IgD-negative memory B cell (primary cell): ENCODE results near the gene CLCF1. TPM values are rescaled to one million over a fixed set of nuclear protein-coding genes. Genes with fewer than 3 reads are reported as not detected.

Experiments
- H3K27ac Mint-ChIP-seq, 3 donors: one replicate each; pipeline ENCODE4 v1.8.0; 2020 to 2022; ENCODE audit warnings: mild to moderate bottlenecking in 3 of 3, mixed read lengths in 3 of 3, moderate library complexity in 1 of 3
- H3K27me3 Mint-ChIP-seq: one replicate; pipeline ENCODE4 v1.8.0; 2021; ENCODE audit warnings: mixed read lengths
- H3K36me3 Mint-ChIP-seq: one replicate; pipeline ENCODE4 v1.8.0; 2020; ENCODE audit warnings: mild to moderate bottlenecking, mixed read lengths
- H3K4me1 Mint-ChIP-seq, 3 donors: one replicate each; pipeline ENCODE4 v1.8.0; 2020 to 2022; ENCODE audit warnings: mixed read lengths in 3 of 3, mild to moderate bottlenecking in 1 of 3
- H3K4me3 Mint-ChIP-seq, 4 donors: one replicate each; pipeline ENCODE4 v1.8.0; 2020 to 2022; ENCODE audit warnings: mild to moderate bottlenecking in 4 of 4, mixed read lengths in 4 of 4, moderate library complexity in 3 of 4
- H3K9me3 Mint-ChIP-seq, 3 donors: one replicate each; pipeline ENCODE4 v1.8.0; 2020 to 2021; ENCODE audit warnings: mixed read lengths in 3 of 3, mild to moderate bottlenecking in 1 of 3
- polyA plus RNA-seq: library from polyadenylated mRNA; unstranded; fragments of 300-500 nt; fragmentation: Illumina TruSeq; gene quantifications from one replicate; pipeline ENCODE4 v1.2.3, GENCODE V29; 2021

CLCF1 gene
- polyA plus RNA-seq, 1 donor from 2014 or later, result 5.1 TPM

DNA sequence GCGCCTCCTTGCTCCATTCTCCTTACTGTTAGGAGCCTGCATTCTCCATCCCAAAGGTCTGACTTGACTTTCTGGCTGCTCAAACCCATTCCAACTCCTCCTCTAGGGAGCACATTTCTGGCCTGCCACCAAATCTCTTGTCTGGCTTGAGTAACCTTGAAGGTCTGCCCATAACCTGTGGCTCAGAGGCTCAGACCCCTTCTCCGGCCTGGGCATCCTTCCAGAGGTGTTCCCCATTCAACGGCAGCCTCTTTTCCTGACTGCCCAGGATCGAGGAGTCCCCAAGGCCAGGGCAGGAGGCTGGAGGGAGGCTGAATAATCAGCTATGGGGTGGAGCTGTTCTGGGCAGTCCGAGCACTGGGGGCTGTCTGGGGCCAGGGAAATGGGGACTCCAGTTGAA is 20.6 kb upstream of the CLCF1 start:
- Mint-ChIP-seq H3K36me3 (no peaks in the 10 kb centered on the region), H3K9me3 (no peaks in the 10 kb centered on the region), H3K4me3 (peak overlapping the region; percentile 44 to 84 (median 72)), H3K27ac (peak overlapping the region; percentile 12 to 63 (median 57)), H3K4me1 (peaks cover 12 to 31% (median 29%) of the 10 kb centered on the region in 3 donors), H3K27me3 (no peaks in the 10 kb centered on the region)

DNA sequence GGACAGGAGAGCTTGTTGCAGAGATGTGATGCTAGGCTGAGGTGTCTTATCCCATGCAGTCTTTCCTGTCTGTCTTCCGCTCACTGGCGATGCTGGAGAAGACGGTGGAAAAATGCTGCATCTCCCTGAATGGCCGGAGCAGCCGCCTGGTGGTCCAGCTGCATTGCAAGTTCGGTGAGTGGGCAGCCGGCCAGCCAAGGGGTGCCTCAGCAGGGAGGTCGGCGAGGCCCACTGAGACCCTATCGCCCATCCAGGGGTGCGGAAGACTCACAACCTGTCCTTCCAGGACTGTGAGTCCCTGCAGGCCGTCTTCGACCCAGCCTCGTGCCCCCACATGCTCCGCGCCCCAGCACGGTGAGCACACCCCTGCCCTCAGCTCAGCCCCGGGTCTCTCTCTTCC is 20.0 kb upstream of the CLCF1 start:
- Mint-ChIP-seq H3K36me3 (no peaks in the 10 kb centered on the region), H3K9me3 (no peaks in the 10 kb centered on the region), H3K4me3 (peak overlapping the region; percentile 44 to 95 (median 72)), H3K4me1 (peaks cover 14 to 31% (median 30%) of the 10 kb centered on the region in 3 donors), H3K27me3 (no peaks in the 10 kb centered on the region), H3K27ac (peak overlapping the region in 1 of 3 donors; percentile 12)

DNA sequence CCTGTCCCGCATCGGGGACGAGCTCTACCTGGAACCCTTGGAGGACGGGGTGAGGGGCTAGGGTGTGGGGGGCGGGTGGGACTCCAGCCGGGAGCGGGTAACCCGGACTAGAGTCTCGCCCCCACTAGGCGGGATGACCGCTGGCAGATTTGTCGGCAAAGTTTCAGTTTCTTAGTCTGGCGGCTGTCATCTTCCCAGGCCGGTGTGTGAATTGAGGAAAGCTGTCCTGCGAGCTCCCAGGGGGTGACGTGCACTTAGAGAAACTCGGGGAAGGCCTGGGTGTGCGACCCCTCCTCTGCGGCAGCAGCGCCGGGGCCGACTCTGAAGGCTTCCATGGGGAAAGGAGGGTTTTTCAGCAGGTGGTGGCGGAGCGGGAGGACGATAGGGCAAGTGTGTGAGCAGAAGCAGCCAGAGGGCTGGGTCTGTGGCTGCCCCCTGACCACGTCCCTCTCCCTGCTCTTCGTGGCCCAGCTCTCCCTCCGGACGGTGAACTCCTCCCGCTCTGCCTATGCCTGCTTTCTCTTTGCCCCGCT is 18.9 kb upstream of the CLCF1 start:
- Mint-ChIP-seq H3K27me3 (no peaks in the 10 kb centered on the region), H3K9me3 (no peaks in the 10 kb centered on the region), H3K27ac (peak overlapping the region; percentile 63 to 80 (median 73)), H3K36me3 (no peaks in the 10 kb centered on the region), H3K4me1 (peaks cover 14 to 31% (median 31%) of the 10 kb centered on the region in 3 donors), H3K4me3 (peak overlapping the region; percentile 74 to 95 (median 90))

DNA sequence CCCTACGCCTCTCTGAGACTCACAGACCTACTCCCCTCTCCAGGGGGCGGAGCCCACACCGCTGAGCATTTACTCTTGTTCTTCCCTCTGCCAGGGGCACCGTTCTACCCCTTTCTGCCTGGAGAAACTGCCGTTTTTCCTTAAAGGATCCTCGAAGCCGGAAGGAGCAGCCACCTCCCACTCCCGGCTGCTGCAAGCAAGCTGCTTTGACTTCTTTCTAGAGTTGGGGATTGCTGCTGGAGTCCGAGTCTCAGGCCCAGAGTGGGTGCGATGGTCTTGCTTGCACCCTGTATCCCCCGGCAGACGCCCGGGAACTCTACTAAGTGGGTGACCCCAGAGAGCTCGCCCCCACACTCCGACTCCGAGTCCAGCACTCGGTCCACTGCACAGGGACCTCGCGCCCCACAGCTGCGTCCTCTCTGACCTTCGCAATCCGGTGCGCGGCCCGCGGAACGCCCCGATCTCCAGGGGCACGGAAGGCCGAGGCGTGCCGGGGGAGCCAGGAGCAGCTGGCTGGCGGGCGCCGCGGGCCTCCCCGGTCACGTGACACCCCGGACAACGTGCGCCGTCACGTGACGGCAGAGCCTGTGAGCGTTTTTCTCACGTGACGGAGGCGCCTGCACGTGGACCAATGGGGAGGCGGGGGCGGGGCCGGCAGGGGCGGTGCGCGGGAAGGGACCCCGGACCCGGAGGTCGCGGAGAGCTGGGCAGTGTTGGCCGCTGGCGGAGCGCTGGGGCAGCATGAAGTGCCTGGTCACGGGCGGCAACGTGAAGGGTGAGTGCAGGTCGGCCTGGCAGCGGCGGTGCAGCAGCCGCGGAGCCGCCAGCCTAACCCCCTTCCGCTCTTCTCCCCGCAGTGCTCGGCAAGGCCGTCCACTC is 18.1 kb upstream of the CLCF1 start, which contains the start of gene RAD9A:
Gene RAD9A, plus strand, starts transcription at position 683 of the 879 bp plus-strand sequence. Its CDS starts 59 bp downstream, at position 742.
- no peaks in the 10 kb centered on the region for H3K36me3 Mint-ChIP-seq
- H3K4me1 Mint-ChIP-seq, result peaks cover 11 to 28% (median 26%) of the 10 kb centered on the region in 3 donors

DNA sequence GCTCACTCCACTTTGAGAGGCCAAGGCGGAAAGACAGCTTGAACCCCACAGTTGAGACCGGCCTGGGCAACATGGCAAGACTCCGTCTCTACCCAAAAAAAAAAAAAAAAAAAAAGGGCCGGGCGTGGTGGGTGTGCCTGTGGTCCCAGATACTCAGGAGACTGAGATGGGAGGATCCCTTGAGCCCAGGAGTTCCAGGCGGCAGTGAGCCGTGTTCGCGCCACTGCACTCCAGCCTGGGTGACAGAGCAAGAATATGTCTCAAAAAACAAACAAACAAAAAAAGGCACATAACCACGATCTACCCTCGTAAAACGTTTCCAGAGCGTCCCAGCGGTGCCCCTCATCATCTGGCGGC is 17.5 kb upstream of the CLCF1 start:
- Mint-ChIP-seq H3K36me3 (no peaks in the 10 kb centered on the region), H3K4me1 (peaks cover 11 to 26% (median 26%) of the 10 kb centered on the region in 3 donors), H3K27ac (peak overlapping the region; percentile 80 to 91 (median 90)), H3K4me3 (peak overlapping the region; percentile 74 to 95 (median 90)), H3K9me3 (no peaks in the 10 kb centered on the region), H3K27me3 (no peaks in the 10 kb centered on the region)

More for the DNA sequence above, 18.1 kb upstream of the CLCF1 start, which contains the start of gene RAD9A:
- Mint-ChIP-seq H3K4me3 (peak within 1 kb of the TSS; percentile 74 to 95 (median 90)), H3K27ac (peak within 1 kb of the TSS; percentile 80 to 91 (median 90)), H3K27me3 (no peaks in the 10 kb centered on the region), H3K9me3 (no peaks in the 10 kb centered on the region)

DNA sequence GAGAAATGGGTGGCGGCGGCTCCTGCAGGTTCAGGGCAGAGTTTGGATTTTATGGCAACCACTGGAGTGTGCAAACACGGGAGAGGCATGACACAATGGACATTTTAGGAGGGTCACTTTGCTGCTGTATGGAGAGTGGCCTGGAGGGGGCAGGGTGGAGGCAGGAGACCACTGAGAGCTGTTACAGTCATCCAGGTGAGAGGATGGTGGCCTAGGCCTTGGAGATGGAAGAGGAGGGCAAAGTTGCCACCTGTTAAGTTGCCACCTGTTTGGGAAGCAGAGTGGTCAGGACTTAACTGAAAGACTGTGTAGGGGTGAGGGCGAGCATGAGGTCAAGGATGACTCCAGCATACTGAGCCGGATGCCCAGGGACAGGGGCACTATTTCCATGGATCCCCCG is 16.1 kb upstream of the CLCF1 start:
- peak overlapping the region; percentile 48 to 98 (median 89) for H3K4me3 Mint-ChIP-seq
- no peaks in the 10 kb centered on the region for H3K9me3 Mint-ChIP-seq
- peak overlapping the region; percentile 48 to 100 (median 60) for H3K27ac Mint-ChIP-seq
- no peaks in the 10 kb centered on the region for H3K36me3 Mint-ChIP-seq
- no peaks in the 10 kb centered on the region for H3K27me3 Mint-ChIP-seq
- H3K4me1 Mint-ChIP-seq, result peaks cover 11 to 26% (median 26%) of the 10 kb centered on the region in 3 donors

DNA sequence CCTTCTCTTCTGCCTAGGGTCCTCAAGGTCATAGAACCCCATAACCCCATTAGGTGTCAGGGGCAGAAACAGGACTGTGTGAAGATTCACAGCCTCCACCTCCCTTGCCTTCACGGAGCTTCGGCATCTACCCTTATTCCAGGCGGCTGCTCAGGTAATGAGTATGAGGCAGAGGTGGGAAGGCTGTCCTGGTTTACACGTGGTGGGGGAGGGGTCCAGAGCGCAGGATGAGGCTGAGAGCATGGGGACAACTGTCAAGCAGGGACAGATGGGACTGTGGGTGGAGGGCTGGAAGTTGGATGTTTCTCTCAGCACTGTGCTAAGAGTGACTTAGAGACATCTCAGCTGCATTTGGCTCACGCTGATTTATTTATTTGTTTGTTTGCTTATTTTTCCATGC is 14.1 kb upstream of the CLCF1 start:
- Mint-ChIP-seq H3K4me3 (peak overlapping the region in 2 of 4 donors; percentile 28 to 38), H3K27ac (peak overlapping the region in 1 of 3 donors; percentile 46), H3K27me3 (no peaks in the 10 kb centered on the region), H3K4me1 (peaks cover 12 to 20% (median 18%) of the 10 kb centered on the region in 3 donors), H3K9me3 (no peaks in the 10 kb centered on the region), H3K36me3 (no peaks in the 10 kb centered on the region)

DNA sequence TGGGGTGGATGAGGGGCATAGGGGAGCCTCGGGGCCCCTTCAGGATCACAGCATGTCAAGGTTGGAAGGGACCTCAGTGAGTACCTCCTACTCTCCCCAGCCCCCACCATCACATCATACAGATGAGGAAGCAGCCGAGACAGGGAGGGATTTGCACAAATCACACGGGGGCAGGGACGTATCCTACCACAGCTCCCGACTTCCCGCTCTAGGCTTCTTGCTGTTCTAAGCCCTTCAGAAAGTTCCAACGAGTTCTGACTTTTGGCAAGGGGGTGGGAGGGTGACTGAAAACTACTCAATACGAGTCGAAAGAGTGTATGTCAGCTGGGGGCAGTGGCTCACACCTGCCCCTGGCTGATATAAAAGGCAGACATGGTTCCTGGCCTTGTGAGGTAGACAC is 13.7 kb upstream of the CLCF1 start:
- H3K4me3 Mint-ChIP-seq, result peak overlapping the region in 1 of 4 donors; percentile 38
- no peaks in the 10 kb centered on the region for H3K36me3 Mint-ChIP-seq
- peaks cover 16 to 21% (median 18%) of the 10 kb centered on the region in 3 donors for H3K4me1 Mint-ChIP-seq
- H3K27ac Mint-ChIP-seq, result peak overlapping the region in 1 of 3 donors; percentile 46
- H3K9me3 Mint-ChIP-seq, result no peaks in the 10 kb centered on the region
- no peaks in the 10 kb centered on the region for H3K27me3 Mint-ChIP-seq

DNA sequence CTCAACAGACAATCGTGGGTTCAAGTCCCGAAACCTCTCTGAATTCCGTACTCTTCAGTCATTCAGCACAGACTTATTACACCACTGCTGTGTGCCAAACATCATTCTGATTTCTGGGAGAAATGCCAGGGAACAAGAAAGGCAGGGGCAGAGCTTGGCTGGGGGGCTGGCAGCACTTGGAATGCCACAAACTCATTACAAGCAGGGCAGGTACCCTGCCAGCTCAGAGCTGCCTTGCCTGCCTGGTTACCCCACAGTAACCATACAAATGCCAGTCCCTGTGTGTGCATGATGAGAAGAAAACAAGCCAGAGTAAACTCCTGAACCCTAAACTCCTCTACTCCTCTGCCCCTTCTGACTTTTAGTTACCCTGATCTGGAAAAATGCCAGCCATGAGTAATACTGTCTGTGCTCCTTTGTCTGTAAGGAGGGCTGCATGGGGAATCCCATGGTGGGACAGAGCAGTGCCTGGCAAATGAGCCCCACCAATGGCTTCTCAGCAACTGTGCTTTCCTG is 11.5 kb upstream of the CLCF1 start:
- H3K27me3 Mint-ChIP-seq, result no peaks in the 10 kb centered on the region
- H3K4me3 Mint-ChIP-seq, result no peak overlapping the region
- H3K27ac Mint-ChIP-seq, result no peak overlapping the region
- H3K9me3 Mint-ChIP-seq, result no peaks in the 10 kb centered on the region
- peaks cover 22 to 27% (median 26%) of the 10 kb centered on the region in 3 donors for H3K4me1 Mint-ChIP-seq
- H3K36me3 Mint-ChIP-seq, result peaks cover 2% of the 10 kb centered on the region

DNA sequence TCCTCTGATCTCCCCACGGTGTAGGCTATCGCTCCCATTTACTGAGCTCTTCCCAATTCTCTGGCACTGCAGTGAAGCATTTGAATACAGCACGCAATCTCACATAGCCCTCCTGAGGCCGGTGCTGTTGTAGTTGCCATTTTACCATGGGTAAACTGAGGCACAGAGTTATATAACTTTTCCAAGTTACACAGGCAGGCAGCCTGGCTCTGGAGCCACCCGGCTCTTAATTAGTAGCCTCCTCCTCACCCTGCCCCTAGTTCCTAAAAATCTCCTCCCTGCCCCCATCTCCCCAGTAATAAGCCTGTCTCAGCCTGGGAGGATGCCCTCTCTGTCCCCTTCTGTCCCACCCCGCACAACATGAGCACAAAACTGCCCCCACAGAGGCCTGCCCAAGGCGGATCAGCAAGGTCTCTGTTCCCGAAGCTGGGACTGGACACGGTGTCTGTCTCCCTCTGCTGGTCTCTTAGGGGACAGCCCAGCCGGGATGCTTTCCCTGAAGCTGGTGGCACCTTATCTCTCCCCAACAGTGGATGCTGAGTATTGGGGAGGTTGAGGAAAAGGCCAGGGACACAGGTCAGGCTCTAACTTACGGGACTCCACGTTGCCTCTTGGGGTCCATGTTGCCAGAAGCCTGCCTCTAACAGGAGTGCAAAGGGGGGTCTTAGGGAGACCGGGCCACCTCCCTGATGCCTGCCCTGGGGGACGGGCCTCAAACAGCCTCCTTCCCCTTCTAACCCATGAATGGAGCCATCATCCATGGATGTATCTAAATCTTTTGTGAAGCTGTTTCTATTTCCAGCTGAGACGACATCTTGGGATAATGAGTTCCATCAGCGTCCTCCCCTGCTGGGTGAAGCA is 9.1 kb upstream of the CLCF1 start:
- Mint-ChIP-seq H3K9me3 (no peaks in the 10 kb centered on the region), H3K27me3 (no peaks in the 10 kb centered on the region), H3K4me1 (peaks cover 12 to 18% (median 17%) of the 10 kb centered on the region in 3 donors), H3K27ac (peak overlapping the region; percentile 19 to 97 (median 54)), H3K36me3 (peaks cover 2% of the 10 kb centered on the region), H3K4me3 (peak overlapping the region in 3 of 4 donors; percentile 12 to 92 (median 82))

DNA sequence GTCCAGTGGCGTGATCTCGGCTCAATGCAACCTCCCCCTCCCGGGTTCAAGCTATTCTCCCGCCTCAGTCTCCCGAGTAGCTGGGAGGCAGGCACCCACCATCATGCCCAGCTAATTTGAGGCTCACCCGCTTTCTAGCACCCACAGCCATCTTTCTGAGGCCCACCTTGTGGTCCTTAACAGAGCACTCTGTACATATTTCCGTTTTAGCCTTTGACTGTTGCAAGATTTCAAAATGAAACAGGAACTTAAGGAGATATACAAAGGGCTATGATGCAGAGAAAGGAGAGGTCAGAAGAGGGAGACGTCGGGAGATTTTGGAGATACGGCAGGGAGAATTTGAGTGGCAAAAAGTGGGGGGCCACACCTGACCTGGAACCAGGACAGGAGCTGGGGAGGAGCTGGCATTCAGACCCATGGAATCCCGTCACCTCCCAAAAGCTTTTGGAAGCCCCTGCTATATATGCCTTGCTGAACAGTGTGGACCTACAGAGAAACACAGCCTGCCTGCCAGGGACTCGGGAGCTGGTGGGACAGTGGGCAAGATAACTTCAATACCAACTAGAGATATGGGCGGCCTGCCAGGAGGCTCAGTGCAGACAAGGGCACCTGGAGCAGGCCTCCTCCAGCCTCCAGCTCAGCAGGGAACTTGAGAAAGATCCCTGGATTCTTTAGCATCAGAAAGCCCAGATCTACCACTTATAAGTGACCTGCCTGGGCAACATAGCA is 8.0 kb upstream of the CLCF1 start:
- Mint-ChIP-seq H3K4me3 (peak overlapping the region; percentile 22 to 91 (median 64)), H3K36me3 (peaks cover 2% of the 10 kb centered on the region), H3K27ac (peak overlapping the region; percentile 66 to 97 (median 85)), H3K9me3 (no peaks in the 10 kb centered on the region), H3K27me3 (no peaks in the 10 kb centered on the region), H3K4me1 (peaks cover 16 to 18% (median 16%) of the 10 kb centered on the region in 3 donors)

DNA sequence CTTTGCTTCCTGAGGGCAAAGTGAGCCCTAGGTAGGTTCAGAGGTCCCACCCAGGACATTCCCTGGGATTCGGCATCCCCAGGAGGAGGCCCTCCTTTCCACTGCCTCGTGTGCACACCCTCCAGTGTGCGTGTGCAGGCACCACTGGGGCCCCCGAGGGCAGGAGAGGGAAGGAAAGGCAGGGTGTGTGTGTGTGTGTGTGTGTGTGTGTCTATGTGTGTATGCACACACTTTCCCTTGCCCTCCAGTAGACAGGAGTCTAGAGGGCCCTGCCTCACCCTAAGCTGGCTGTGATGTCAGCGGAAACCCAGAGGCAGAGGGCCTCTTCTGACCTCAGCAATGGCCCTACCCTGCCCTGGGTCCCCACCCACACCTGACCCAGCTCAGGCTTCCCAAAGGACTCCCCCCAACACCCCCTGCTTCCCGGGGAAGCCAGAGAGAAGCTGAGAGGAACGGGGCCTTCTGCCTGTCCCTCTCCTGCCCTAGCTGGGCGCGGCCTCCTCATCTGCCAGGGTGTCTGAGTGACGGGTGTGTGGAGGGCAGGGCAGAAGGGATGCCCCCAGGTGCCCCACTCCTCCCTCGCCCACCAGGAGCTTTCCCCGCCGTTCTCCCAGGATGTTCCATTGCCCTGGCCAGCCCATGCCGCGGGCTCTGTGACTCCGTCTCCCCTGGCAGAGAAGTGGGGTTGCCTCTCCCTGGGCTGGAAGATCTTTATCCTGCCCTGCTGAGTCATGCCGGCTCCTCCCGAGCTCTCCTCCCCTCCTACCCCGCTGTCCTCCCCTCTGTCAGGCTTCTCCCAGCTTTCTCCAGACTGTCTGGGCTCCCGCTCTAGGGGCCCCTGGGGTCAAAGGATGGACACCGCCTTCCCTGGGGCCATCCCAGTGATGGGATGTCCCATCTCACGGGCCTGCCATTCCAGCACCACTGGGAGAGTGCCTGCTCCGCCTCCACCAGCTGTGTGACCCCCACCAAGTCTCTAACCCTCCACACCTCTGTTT is 6.0 kb upstream of the CLCF1 start:
- Mint-ChIP-seq H3K9me3 (no peaks in the 10 kb centered on the region), H3K36me3 (peaks cover 2% of the 10 kb centered on the region), H3K4me1 (peaks cover 17 to 22% (median 18%) of the 10 kb centered on the region in 3 donors), H3K27me3 (no peaks in the 10 kb centered on the region), H3K4me3 (no peak overlapping the region), H3K27ac (peak overlapping the region in 1 of 3 donors; percentile 47)

DNA sequence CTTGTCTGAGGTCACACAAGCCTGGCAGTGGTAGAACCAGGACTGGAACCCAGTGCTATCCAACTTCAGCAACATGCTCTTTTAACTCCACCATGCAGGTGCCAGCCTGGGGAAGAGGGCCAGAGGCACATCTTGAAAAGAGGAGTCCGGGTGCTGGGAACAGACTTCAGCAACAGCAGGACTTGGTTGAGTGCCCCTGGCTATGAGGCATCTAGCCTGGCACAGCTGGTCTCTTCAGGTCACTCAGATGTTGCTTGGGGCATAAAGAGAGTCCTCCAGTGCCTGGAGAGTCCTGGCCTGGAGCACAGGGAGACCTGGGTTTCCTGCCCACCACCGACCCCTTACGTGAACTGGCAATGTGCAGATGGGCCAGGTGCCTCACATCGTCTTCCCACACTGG is 5.1 kb upstream of the CLCF1 start:
- H3K36me3 Mint-ChIP-seq, result peaks cover 2% of the 10 kb centered on the region
- H3K27ac Mint-ChIP-seq, result peak overlapping the region in 1 of 3 donors; percentile 47
- peak overlapping the region in 1 of 4 donors; percentile 8 for H3K4me3 Mint-ChIP-seq
- H3K4me1 Mint-ChIP-seq, result peaks cover 21 to 27% (median 25%) of the 10 kb centered on the region in 3 donors
- H3K27me3 Mint-ChIP-seq, result no peaks in the 10 kb centered on the region
- no peaks in the 10 kb centered on the region for H3K9me3 Mint-ChIP-seq
